H1 (cell line): ENCODE measurements around the gene USB1. TPM values are rescaled to one million over a fixed set of nuclear protein-coding genes. Genes with fewer than 3 reads are reported as not detected.

Experiments used
- CTCF ChIA-PET: fragments of 300-600 bp; sonication (Branson Sonifier 250); formaldehyde crosslinking; loops from one replicate; lab custom pipeline; 2021; ENCODE audit not compliant: partially characterized antibody; lab: Charles Lee
- POLR2A ChIA-PET: fragments of 300-600 bp; sonication (Branson Sonifier 250); formaldehyde crosslinking; loops from one replicate; lab custom pipeline; 2021; ENCODE audit warnings: inconsistent platforms; ENCODE audit not compliant: partially characterized antibody; lab: Charles Lee
- DNase-seq, 2 experiments: peaks; one replicate each; pipeline versions ENCODE4 v3.0.0 to v3.0.0-alpha.2; 2010 to 2022; ENCODE audit warnings: low spot score in 2 of 2, low read depth in 1 of 2, mixed read lengths in 1 of 2
- FAIRE-seq: peaks from 2 replicates; lab custom pipeline; 2011; peaks lifted over from hg19 to GRCh38; lab: Jason Lieb, UNC
- H2AFZ ChIP-seq: 2 replicates; pipeline ENCODE4 v1.8.1; 2012; ENCODE audit warnings: low read length, inconsistent platforms
- H2AK5ac ChIP-seq: 2 replicates; pipeline ENCODE4 v1.6.1; 2013; ENCODE audit warnings: low read depth, low read length
- H2BK120ac ChIP-seq: replicated peaks from 2 replicates; pipeline ENCODE3; 2013; ENCODE audit warnings: low read depth, low read length, inconsistent platforms
- H2BK12ac ChIP-seq: 2 replicates; pipeline ENCODE4 v1.6.1; 2013; ENCODE audit warnings: low read depth, low read length
- H2BK15ac ChIP-seq: 2 replicates; pipeline ENCODE4 v1.6.1; 2013; ENCODE audit warnings: low read length
- H2BK20ac ChIP-seq: 2 replicates; pipeline ENCODE4 v1.6.1; 2013; ENCODE audit warnings: low read length
- H2BK5ac ChIP-seq: 2 replicates; pipeline ENCODE4 v1.6.1; 2013; ENCODE audit warnings: low read depth, low read length
- H3K14ac ChIP-seq: 2 replicates; pipeline ENCODE4 v1.6.1; 2013; ENCODE audit warnings: inconsistent platforms; ENCODE audit not compliant: insufficient read length
- H3K18ac ChIP-seq: 2 replicates; pipeline ENCODE4 v1.6.1; 2013; ENCODE audit warnings: low read length; ENCODE audit errors: extremely low read depth
- H3K23ac ChIP-seq: 2 replicates; pipeline ENCODE4 v1.6.1; 2013; ENCODE audit warnings: inconsistent platforms; ENCODE audit not compliant: insufficient read length
- H3K23me2 ChIP-seq: 2 replicates; pipeline ENCODE4 v1.6.1; 2013; ENCODE audit warnings: low read depth, low read length
- H3K27ac ChIP-seq: 2 replicates; pipeline ENCODE4 v1.6.1; 2011; ENCODE audit warnings: low read depth, low read length, inconsistent platforms
- H3K27me3 ChIP-seq, 4 experiments: replicated peaks in 1 of 4; 1 replicate in 1 of 4; 2 replicates in 3 of 4; pipeline versions ENCODE4 v1.6.1 to v1.8.1; 2011 to 2013; ENCODE audit warnings: low read length in 3 of 4, mild to moderate bottlenecking in 3 of 4, inconsistent platforms in 2 of 4, mixed read lengths in 2 of 4, moderate library complexity in 1 of 4; ENCODE audit not compliant: control insufficient read depth in 3 of 4, insufficient read depth in 3 of 4; ENCODE audit errors: extremely low read depth in 1 of 4
- H3K36me3 ChIP-seq, 4 experiments: 2 replicates each; pipeline versions ENCODE4 v1.6.1 to v1.8.1; 2011 to 2013; ENCODE audit warnings: mild to moderate bottlenecking in 4 of 4, low read length in 3 of 4, moderate library complexity in 2 of 4, control low read depth in 1 of 4, inconsistent platforms in 1 of 4; ENCODE audit not compliant: insufficient read depth in 4 of 4, control insufficient read depth in 2 of 4
- H3K4ac ChIP-seq: replicated peaks from 2 replicates; pipeline ENCODE3; 2013; ENCODE audit warnings: low read length, low read depth, mixed read lengths, inconsistent platforms; ENCODE audit not compliant: insufficient read length
- H3K4me1 ChIP-seq, 4 experiments: replicated peaks in 1 of 4; 1 replicate in 1 of 4; 2 replicates in 3 of 4; pipeline versions ENCODE4 v1.6.1 to v1.8.1; 2011 to 2013; ENCODE audit warnings: low read length in 3 of 4, inconsistent platforms in 2 of 4, mixed read lengths in 1 of 4; ENCODE audit not compliant: insufficient read depth in 4 of 4, control insufficient read depth in 3 of 4
- H3K4me2 ChIP-seq, 2 experiments: 2 replicates each; pipeline versions ENCODE4 v1.6.1 to v1.8.1; 2011 to 2013; ENCODE audit warnings: low read depth in 2 of 2, low read length in 2 of 2, control low read depth in 1 of 2, inconsistent platforms in 1 of 2, mild to moderate bottlenecking in 1 of 2; ENCODE audit not compliant: insufficient read depth in 1 of 2
- H3K4me3 ChIP-seq, 4 experiments: fragments of 200-600, 300-600 bp in 1 of 4; sonication (generic), shearing (Covaris generic), sonication (Bioruptor Twin) in 1 of 4; 2 replicates each; pipeline versions ENCODE4 v1.5.1 to v1.8.1; 2011 to 2016; ENCODE audit warnings: low read length in 4 of 4, low read depth in 3 of 4, control low read depth in 2 of 4, inconsistent platforms in 2 of 4, mild to moderate bottlenecking in 2 of 4, mixed read lengths in 1 of 4, moderate library complexity in 1 of 4; ENCODE audit not compliant: insufficient read depth in 2 of 4; ENCODE audit errors: extremely low read depth in 1 of 4
- H3K56ac ChIP-seq: replicated peaks from 2 replicates; pipeline ENCODE3; 2013; ENCODE audit warnings: low read depth, mild to moderate bottlenecking, mixed read lengths, low read length, inconsistent platforms; ENCODE audit not compliant: insufficient read length
- H3K79me1 ChIP-seq: 2 replicates; pipeline ENCODE4 v1.6.1; 2013; ENCODE audit warnings: low read depth, low read length, control low read depth
- H3K79me2 ChIP-seq, 2 experiments: 2 replicates each; pipeline versions ENCODE4 v1.6.1 to v1.8.1; 2012 to 2013; ENCODE audit warnings: low read length in 2 of 2, mild to moderate bottlenecking in 2 of 2, inconsistent platforms in 1 of 2; ENCODE audit not compliant: insufficient read depth in 2 of 2, control insufficient read depth in 1 of 2
- H3K9ac ChIP-seq, 4 experiments: replicated peaks in 1 of 4; 1 replicate in 1 of 4; 2 replicates in 3 of 4; pipeline versions ENCODE4 v1.6.1 to v1.8.1; 2011 to 2013; ENCODE audit warnings: low read depth in 3 of 4, low read length in 3 of 4, control low read depth in 2 of 4, mild to moderate bottlenecking in 2 of 4, moderate library complexity in 2 of 4, inconsistent platforms in 1 of 4; ENCODE audit errors: extremely low read depth in 1 of 4
- H3K9me3 ChIP-seq, 2 experiments: 2 replicates each; pipeline versions ENCODE4 v1.6.1 to v1.8.1; 2012 to 2013; ENCODE audit warnings: mild to moderate bottlenecking in 2 of 2, moderate library complexity in 2 of 2, control low read depth in 1 of 2, inconsistent platforms in 1 of 2, low read depth in 1 of 2, low read length in 1 of 2, mixed read lengths in 1 of 2; ENCODE audit not compliant: insufficient read depth in 2 of 2
- H4K20me1 ChIP-seq, 2 experiments: replicated peaks in 1 of 2; 2 replicates each; pipeline versions ENCODE3 to v1.8.1; 2011 to 2013; ENCODE audit warnings: inconsistent platforms in 2 of 2, low read length in 2 of 2, mild to moderate bottlenecking in 1 of 2; ENCODE audit not compliant: insufficient read depth in 2 of 2, control insufficient read depth in 1 of 2
- H4K5ac ChIP-seq: 2 replicates; pipeline ENCODE4 v1.6.1; 2013; ENCODE audit warnings: low read length, low read depth, mixed read lengths, inconsistent platforms; ENCODE audit not compliant: insufficient read length
- H4K8ac ChIP-seq: 2 replicates; pipeline ENCODE4 v1.8.0; 2013; ENCODE audit warnings: mild to moderate bottlenecking, moderate library complexity, low read length, inconsistent platforms; ENCODE audit not compliant: insufficient read depth; ENCODE audit errors: extremely low read depth
- H4K91ac ChIP-seq: replicated peaks from 2 replicates; pipeline ENCODE3; 2013; ENCODE audit warnings: low read length, mixed read lengths, inconsistent platforms; ENCODE audit not compliant: insufficient read length
- CREB1 ChIP-seq: IDR thresholded peaks from 2 replicates; pipeline ENCODE4 v1.6.1; 2012; ENCODE audit warnings: inconsistent platforms
- CTBP2 ChIP-seq: IDR thresholded peaks from 2 replicates; pipeline ENCODE4 v1.7.0; 2011; ENCODE audit warnings: borderline replicate concordance, mild to moderate bottlenecking, moderate library complexity, mixed read lengths, low read length; ENCODE audit not compliant: insufficient read depth, insufficient read length
- GABPA ChIP-seq: IDR thresholded peaks from 2 replicates; pipeline ENCODE4 v1.6.1; 2011; ENCODE audit warnings: mild to moderate bottlenecking, low read length, moderate library complexity, borderline replicate concordance; ENCODE audit not compliant: insufficient read depth
- JUND ChIP-seq: IDR thresholded peaks from 2 replicates; pipeline ENCODE4 v1.6.1; 2011; ENCODE audit warnings: mild to moderate bottlenecking, improper control_type of control experiment, low read length
- MAFK ChIP-seq: IDR thresholded peaks from 2 replicates; pipeline ENCODE4 v1.6.1; 2012; ENCODE audit warnings: low read depth, mild to moderate bottlenecking, improper control_type of control experiment, low read length
- POLR2AphosphoS5 ChIP-seq: IDR thresholded peaks from 2 replicates; pipeline ENCODE4 v1.6.1; 2011; ENCODE audit warnings: low read depth, low read length
- RAD21 ChIP-seq, 2 experiments: IDR thresholded peaks in 1 of 2; conservative IDR thresholded peaks in 1 of 2; 2 replicates each; pipeline ENCODE4 v1.6.1; 2011; ENCODE audit warnings: low read depth in 2 of 2, low read length in 2 of 2, improper control_type of control experiment in 1 of 2, inconsistent platforms in 1 of 2, mild to moderate bottlenecking in 1 of 2, moderate library complexity in 1 of 2
- SIN3A ChIP-seq, 2 experiments: IDR thresholded peaks in 1 of 2; conservative IDR thresholded peaks in 1 of 2; 2 replicates each; pipeline ENCODE4 v1.6.1; 2011 to 2012; ENCODE audit warnings: low read length in 2 of 2, improper control_type of control experiment in 1 of 2, low read depth in 1 of 2, mild to moderate bottlenecking in 1 of 2
- SP2 ChIP-seq: IDR thresholded peaks from 2 replicates; pipeline ENCODE4 v1.6.1; 2012; ENCODE audit warnings: mild to moderate bottlenecking, low read length, inconsistent platforms
- SRF ChIP-seq: IDR thresholded peaks from 2 replicates; pipeline ENCODE4 v1.6.1; 2011; ENCODE audit warnings: mild to moderate bottlenecking, low read depth, low read length, moderate library complexity
- YY1 ChIP-seq: IDR thresholded peaks from 2 replicates; pipeline ENCODE4 v1.6.1; 2011; ENCODE audit warnings: low read depth, mild to moderate bottlenecking, low read length
- WGBS, 2 experiments: shearing (Covaris generic) in 1 of 2; methylation state at CpG; one replicate each; pipeline versions ENCODE4 v1.1.6 to v1.1.7; 2013 to 2015; ENCODE audit warnings: low lambda C conversion rate in 2 of 2, mixed read lengths in 2 of 2, inconsistent platforms in 1 of 2, low coverage in 1 of 2, missing lambda C conversion rate in 1 of 2; ENCODE audit not compliant: insufficient replicate concordance in 2 of 2, insufficient coverage in 1 of 2, insufficient read length in 1 of 2; ENCODE audit errors: extremely low coverage in 1 of 2, missing lambda C conversion rate in 1 of 2; 5-methylcytosine and 5-hydroxymethylcytosine counted together
- polyA plus RNA-seq, 7 experiments: library from polyadenylated mRNA; depleted of rRNA in 3 of 7; stranded (reverse) in 5 of 7; unstranded in 2 of 7; fragments of >200 nt in 5 of 7; fragments of 200-250 nt in 2 of 7; gene quantifications; 1 replicate in 5 of 7; 2 replicates in 1 of 7; 4 replicates in 1 of 7; pipeline versions ENCODE4 v1.2.1 to v1.2.3, GENCODE V29; 2011 to 2013; ENCODE audit warnings: missing spikeins in 2 of 7, mixed read lengths in 2 of 7
- total RNA-seq: library from RNA; stranded (reverse); fragmentation: NEBNext Ultra II Directional; extraction: Animal tissue kit (Norgen Biotek cat#: 25700); gene quantifications from 2 replicates; pipeline ENCODE4 v1.2.1, GENCODE V29; 2021
- TF ChIP-seq, protein P1 (sequence below): IDR thresholded peaks from 2 replicates; pipeline ENCODE4 v1.6.1; 2012; ENCODE audit warnings: inconsistent platforms

Gene USB1
- total and polyA plus RNA-seq, 2 of the 8 experiments (the other 6 are each of a cell fraction or from before 2014, with no cell fraction given): 65.4 to 75.9 TPM

GRCh38 chr16:58051821-58052603, 50.8 kb downstream of the USB1 start:
- 82% methylated on average over 10 of the region's 10 CpGs; no CpG with 5 or more reads in 1 of the 2 experiments for WGBS, 2 experiments
- H3K36me3 ChIP-seq: no peaks in the 10 kb centered on the region
- H4K91ac ChIP-seq: no peak overlapping the region
- H4K5ac ChIP-seq: no peak overlapping the region
- no peak for DNase-seq
- H3K79me2 ChIP-seq: no peaks in the 10 kb centered on the region
- no peak overlapping the region for H3K18ac ChIP-seq
- H4K20me1 ChIP-seq: no peaks in the 10 kb centered on the region
- no peak overlapping the region for H2BK15ac ChIP-seq
- ChIA-PET POLR2A (interaction anchor here (0.7 to 1.7 kb wide), 4 partner anchors 18 to 78 kb away, joined by 3 to 4 read pairs (median 4); partner anchors contain the start of gene CFAP20), CTCF (interaction anchor here (0.7 to 2.9 kb wide), 8 partner anchors 12 to 101 kb away, joined by 3 to 13 read pairs (median 6); no protein-coding TSS in a partner anchor)
- no peak overlapping the region for H2BK5ac ChIP-seq
- H2BK12ac ChIP-seq: no peak overlapping the region
- H3K4me1 ChIP-seq: peaks cover 1 to 12% (median 7%) of the 10 kb centered on the region in 4 experiments; a peak in 5 of 7 replicates
- H3K9ac ChIP-seq: no peak overlapping the region
- H3K9me3 ChIP-seq: no peaks in the 10 kb centered on the region
- no peaks in the 10 kb centered on the region for H3K23me2 ChIP-seq
- H4K8ac ChIP-seq: no peak overlapping the region
- H3K4ac ChIP-seq: no peak overlapping the region
- no peak overlapping the region for H3K4me2 ChIP-seq
- no peak overlapping the region for H2AFZ ChIP-seq
- no peak overlapping the region for H2AK5ac ChIP-seq
- no peak overlapping the region for H3K27ac ChIP-seq
- H3K56ac ChIP-seq: no peak overlapping the region
- H3K79me1 ChIP-seq: no peaks in the 10 kb centered on the region
- H3K23ac ChIP-seq: no peak overlapping the region
- no peak overlapping the region for H2BK20ac ChIP-seq
- no peak overlapping the region for H3K4me3 ChIP-seq
- no peak overlapping the region for H2BK120ac ChIP-seq
- no peak for FAIRE-seq
- H3K14ac ChIP-seq: no peak overlapping the region
- H3K27me3 ChIP-seq: no peaks in the 10 kb centered on the region
- no peak for TF ChIP-seq MAFK
- TF ChIP-seq POLR2AphosphoS5: no peak
- no peak for TF ChIP-seq CREB1
- no peak for TF ChIP-seq GABPA
- no peak for TF ChIP-seq YY1
- no peak for TF ChIP-seq JUND
- TF ChIP-seq SP2: no peak
- TF ChIP-seq SRF: no peak
- TF ChIP-seq, protein P1, sequence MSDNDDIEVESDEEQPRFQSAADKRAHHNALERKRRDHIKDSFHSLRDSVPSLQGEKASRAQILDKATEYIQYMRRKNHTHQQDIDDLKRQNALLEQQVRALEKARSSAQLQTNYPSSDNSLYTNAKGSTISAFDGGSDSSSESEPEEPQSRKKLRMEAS: no peak
- no peak for TF ChIP-seq CTBP2
- TF ChIP-seq RAD21 (IDR thresholded peaks at IDR 0.05 in 1 of 2, conservative IDR thresholded peaks at IDR 0.05 in 1 of 2; ENCODE audit: low read depth in 2 of 2, low read length in 2 of 2): no peak
- TF ChIP-seq SIN3A (conservative IDR thresholded peaks at IDR 0.05 in 1 of 2, IDR thresholded peaks at IDR 0.05 in 1 of 2; ENCODE audit: low read depth in 1 of 2, low read length in 2 of 2): no peak
